ENCODE results near the gene SYNGR3. TPM values are rescaled to one million over a fixed set of nuclear protein-coding genes. Genes with fewer than 3 reads are reported as not detected.

Gene SYNGR3
- total RNA-seq, 2 donors from 2014 or later = 1.5 to 1.9 TPM

GRCh38 chr16:2004795-2005517, 15.2 kb downstream of the SYNGR3 start:
- Histone ChIP-seq H3K9me3 (no peaks in the 10 kb centered on the region), H3K27ac (no peak overlapping the region), H3K4me3 (no peak overlapping the region), H3K27me3 (no peaks in the 10 kb centered on the region), H3K4me1 (peaks cover 29% of the 10 kb centered on the region), H3K36me3 (peaks cover 20% of the 10 kb centered on the region), H3K9ac (ENCODE audit: low read depth in 2 of 2, low read length in 2 of 2) (no peak overlapping the region)
- TF ChIP-seq, protein P1, sequence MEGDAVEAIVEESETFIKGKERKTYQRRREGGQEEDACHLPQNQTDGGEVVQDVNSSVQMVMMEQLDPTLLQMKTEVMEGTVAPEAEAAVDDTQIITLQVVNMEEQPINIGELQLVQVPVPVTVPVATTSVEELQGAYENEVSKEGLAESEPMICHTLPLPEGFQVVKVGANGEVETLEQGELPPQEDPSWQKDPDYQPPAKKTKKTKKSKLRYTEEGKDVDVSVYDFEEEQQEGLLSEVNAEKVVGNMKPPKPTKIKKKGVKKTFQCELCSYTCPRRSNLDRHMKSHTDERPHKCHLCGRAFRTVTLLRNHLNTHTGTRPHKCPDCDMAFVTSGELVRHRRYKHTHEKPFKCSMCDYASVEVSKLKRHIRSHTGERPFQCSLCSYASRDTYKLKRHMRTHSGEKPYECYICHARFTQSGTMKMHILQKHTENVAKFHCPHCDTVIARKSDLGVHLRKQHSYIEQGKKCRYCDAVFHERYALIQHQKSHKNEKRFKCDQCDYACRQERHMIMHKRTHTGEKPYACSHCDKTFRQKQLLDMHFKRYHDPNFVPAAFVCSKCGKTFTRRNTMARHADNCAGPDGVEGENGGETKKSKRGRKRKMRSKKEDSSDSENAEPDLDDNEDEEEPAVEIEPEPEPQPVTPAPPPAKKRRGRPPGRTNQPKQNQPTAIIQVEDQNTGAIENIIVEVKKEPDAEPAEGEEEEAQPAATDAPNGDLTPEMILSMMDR (IDR thresholded peaks at IDR 0.05) = no peak
- intact Hi-C loops (cut with DNase I) = no loop called here
- DNase-seq = no peak

DNA sequence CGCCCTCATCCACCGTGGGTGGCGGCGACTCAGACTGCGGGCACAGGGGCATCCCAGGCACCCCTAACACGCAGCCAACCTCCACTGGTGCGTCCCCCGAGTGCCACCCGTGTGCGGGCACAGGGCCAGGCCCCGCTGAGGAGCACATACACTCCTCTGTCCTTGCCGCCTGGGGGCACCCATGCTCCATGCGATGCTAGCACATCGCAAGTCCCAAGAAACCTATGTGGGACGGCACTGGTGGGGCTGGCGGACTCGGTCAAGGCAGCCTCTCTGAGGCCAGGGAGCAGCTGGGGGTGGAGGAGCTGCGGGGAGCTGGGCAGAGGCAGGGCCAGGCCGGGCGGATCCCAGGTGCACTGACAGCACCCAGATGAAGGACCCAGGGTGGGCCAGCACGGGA, 15.9 kb downstream of the SYNGR3 start:
- H3K27ac ChIP-seq = no peak overlapping the region
- no peak for DNase-seq
- intact Hi-C loops (cut with DNase I) = no loop called here
- TF ChIP-seq, protein P1 (IDR thresholded peaks at IDR 0.05) = no peak
- no peak overlapping the region for H3K4me3 ChIP-seq
- H3K36me3 ChIP-seq = peaks cover 16% of the 10 kb centered on the region
- H3K9ac ChIP-seq (ENCODE audit: low read depth in 2 of 2, low read length in 2 of 2) = no peak overlapping the region
- H3K27me3 ChIP-seq = no peaks in the 10 kb centered on the region
- no peaks in the 10 kb centered on the region for H3K9me3 ChIP-seq
- H3K4me1 ChIP-seq = peaks cover 30% of the 10 kb centered on the region

DNA sequence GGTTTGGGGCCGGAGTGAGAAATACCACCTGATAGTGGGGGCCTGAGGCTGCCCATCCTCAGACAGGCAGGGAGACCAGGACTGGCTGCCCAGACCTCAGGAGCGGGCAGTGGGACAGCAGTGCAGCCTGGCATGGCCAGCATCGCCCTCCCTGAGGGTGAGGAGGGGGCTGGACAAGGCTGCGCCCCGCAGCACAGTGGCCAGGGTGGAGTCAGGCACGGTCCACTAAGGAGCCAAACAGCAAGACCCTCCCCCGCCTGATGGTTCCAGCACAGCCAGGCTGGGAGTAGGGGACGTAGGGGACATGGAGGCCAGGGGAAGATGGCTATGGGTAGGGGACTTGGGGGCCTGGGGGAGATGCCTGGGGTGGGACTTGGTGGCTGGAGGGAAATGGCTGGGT, 16.5 kb downstream of the SYNGR3 start:
- Histone ChIP-seq H3K9me3 (no peaks in the 10 kb centered on the region), H3K4me3 (no peak overlapping the region), H3K27ac (no peak overlapping the region), H3K27me3 (no peaks in the 10 kb centered on the region), H3K36me3 (peaks cover 15% of the 10 kb centered on the region), H3K9ac (ENCODE audit: low read depth in 2 of 2, low read length in 2 of 2) (no peak overlapping the region), H3K4me1 (peaks cover 31% of the 10 kb centered on the region)
- intact Hi-C loops (cut with DNase I) = no loop called here
- DNase-seq = no peak
- TF ChIP-seq, protein P1 (IDR thresholded peaks at IDR 0.05) = no peak

GRCh38 chr16:2007081-2007836, 17.5 kb downstream of the SYNGR3 start:
- Histone ChIP-seq H3K9ac (ENCODE audit: low read depth in 2 of 2, low read length in 2 of 2) (peak overlapping the region in 1 of 2 donors; percentile 98), H3K4me1 (peaks cover 31% of the 10 kb centered on the region), H3K27ac (peak overlapping the region; percentile 72), H3K9me3 (no peaks in the 10 kb centered on the region), H3K4me3 (no peak overlapping the region), H3K27me3 (no peaks in the 10 kb centered on the region), H3K36me3 (peaks cover 6% of the 10 kb centered on the region)
- TF ChIP-seq, protein P1 (IDR thresholded peaks at IDR 0.05) = no peak
- DNase-seq = no peak
- intact Hi-C loops (cut with DNase I) = no loop called here

- TF ChIP-seq, protein P1 (IDR thresholded peaks at IDR 0.05) = no peak
- Histone ChIP-seq H3K27ac (peak overlapping the region; percentile 72), H3K36me3 (peaks cover 5% of the 10 kb centered on the region), H3K4me1 (peaks cover 31% of the 10 kb centered on the region), H3K9me3 (no peaks in the 10 kb centered on the region), H3K4me3 (peak overlapping the region; percentile 95), H3K9ac (ENCODE audit: low read depth in 2 of 2, low read length in 2 of 2) (peak overlapping the region; percentile 98), H3K27me3 (no peaks in the 10 kb centered on the region)
- peak; percentile 71 for DNase-seq
- intact Hi-C loops (cut with DNase I) = no loop called here
Measured at GRCh38 chr16:2008009-2008526, 18.3 kb downstream of the SYNGR3 start.

Measured in colonic mucosa (tissue), 4 donors.